ENCODE data around the gene KCNJ1.

KCNJ1 gene

GRCh38 chr11:128846985-128847384 lies 20.1 kb downstream of the KCNJ1 start:
- DNase-seq, result no peak

DNA sequence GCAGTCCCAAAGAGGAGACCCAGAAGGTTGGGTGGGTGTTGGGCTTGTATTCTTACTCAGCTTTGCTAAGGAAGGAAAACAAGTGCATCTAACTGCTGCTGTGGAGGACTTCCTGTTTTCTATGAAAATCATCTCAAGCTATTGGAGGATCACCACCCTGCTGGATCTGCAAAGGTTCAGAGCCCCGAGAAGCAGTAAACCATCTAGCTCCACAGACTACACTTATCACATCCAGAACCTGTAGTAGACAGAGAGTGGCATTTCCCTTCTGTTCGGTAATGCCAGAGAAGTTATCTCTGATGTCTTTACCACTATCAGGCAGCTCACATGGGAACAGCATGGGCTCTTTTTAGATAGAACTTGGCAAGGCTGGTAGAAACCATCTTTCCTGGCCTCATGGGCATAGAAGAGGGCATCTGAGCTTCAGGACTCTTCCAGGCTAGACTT lies 21.7 kb downstream of the KCNJ1 start:
- no peak for DNase-seq

- DNase-seq, result no peak
These were observed 23.8 kb downstream of the KCNJ1 start for GRCh38 chr11:128843198-128843785.

DNA sequence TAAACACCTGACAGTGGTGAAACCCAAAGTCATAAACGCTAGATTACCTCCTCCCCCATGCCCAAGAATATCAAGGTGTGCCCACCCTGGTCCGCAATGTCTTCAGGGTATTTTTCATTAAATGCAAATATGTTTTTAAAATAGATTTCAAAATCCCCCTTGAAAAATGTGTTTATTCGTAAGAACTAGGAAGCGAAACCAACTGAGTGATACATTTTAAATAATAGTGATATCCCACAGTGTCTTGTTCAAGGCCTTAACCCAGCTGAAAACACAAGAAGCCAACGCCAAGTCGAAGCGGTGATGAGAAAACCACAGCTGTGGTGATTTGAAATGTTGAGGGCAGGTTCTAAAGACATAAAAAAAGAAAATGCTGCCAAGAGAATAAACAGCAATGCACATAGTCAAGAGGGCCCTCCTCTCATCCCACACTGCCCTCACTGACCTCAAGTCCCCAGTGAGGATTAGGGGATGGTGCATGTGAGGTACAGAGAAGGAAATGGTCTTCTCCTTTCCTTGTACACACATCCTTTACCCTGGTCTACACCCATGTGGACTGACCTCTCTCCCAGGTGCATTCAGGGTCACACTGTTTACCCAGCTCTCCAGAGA lies 25.5 kb downstream of the KCNJ1 start:
- no peak for DNase-seq

- DNase-seq, result no peak
These were observed 26.3 kb downstream of the KCNJ1 start for GRCh38 chr11:128840783-128841182.

- DNase-seq, result no peak
These were observed 27.0 kb downstream of the KCNJ1 start for GRCh38 chr11:128840137-128840536.

DNA sequence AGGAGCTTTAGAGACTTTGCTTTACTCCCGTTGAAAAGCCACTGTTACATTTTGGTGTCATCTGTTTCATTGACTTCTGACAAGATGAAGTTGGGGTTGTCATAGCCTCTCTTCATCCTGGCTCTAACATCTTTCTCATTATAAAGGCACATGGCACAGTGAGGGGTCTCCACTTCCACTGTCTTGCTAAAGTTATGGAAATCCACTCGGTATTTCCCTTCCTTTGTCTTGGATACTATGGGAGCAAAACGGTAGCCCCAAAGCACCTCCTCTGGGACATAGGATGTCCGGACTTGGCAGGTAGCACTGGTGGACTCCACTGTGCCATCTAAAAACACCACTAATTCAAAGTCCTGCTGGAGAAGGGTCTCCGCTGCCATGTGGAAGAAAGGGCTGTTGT lies 28.0 kb downstream of the KCNJ1 start:
- no peak for DNase-seq

- DNase-seq, result no peak
These were observed 29.5 kb downstream of the KCNJ1 start for GRCh38 chr11:128837627-128838026.

GRCh38 chr11:128835741-128836430 lies 31.2 kb downstream of the KCNJ1 start:
- DNase-seq, result no peak

- DNase-seq, result no peak
These were observed 32.9 kb downstream of the KCNJ1 start for GRCh38 chr11:128834157-128834556.

- no peak for DNase-seq
These were observed 35.0 kb downstream of the KCNJ1 start for GRCh38 chr11:128832121-128832497.

DNA sequence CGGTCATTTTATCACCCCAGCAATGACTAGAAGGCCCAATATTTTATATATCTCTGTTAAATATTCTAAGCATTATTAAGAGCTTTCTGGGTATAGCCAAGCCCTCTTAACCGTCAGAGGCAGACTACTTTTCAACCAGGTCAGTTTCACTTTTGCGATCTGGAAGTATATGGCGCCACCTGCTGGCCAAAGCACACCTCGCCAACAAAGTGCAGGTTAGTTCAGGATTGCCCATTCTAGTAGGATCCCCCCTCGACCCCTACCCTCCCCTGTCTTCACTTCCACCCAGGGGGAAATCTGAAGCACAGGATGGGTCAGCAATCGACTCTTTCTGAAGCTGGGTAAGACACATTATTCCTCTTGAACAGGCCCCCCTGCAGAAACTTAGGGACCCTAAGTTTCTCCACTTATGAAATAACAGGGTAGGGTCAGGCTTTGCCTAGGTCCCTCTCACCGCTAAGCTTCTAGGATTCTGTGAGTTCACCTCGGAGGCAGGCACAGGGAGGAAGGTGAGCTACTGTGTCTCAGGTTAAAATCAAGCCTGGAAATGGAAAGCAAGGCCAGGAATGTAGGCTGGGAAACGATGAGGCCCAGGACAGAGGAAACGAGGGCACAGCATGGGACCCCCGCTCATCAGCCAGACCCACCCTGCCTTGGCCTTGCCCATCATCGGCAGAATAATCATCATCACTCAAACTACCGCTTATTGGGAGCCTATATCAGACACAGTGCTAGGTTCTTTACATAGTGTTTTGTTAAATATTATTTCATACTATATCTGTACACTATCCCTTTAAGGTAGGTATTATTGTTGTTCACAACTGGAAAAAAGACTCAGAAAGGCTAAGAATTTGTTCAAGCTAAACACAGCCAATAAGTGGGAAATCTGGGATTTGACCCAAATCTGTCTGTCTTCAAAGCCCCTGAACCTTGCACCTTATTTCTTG lies 35.6 kb downstream of the KCNJ1 start:
- DNase-seq, result no peak

DNA sequence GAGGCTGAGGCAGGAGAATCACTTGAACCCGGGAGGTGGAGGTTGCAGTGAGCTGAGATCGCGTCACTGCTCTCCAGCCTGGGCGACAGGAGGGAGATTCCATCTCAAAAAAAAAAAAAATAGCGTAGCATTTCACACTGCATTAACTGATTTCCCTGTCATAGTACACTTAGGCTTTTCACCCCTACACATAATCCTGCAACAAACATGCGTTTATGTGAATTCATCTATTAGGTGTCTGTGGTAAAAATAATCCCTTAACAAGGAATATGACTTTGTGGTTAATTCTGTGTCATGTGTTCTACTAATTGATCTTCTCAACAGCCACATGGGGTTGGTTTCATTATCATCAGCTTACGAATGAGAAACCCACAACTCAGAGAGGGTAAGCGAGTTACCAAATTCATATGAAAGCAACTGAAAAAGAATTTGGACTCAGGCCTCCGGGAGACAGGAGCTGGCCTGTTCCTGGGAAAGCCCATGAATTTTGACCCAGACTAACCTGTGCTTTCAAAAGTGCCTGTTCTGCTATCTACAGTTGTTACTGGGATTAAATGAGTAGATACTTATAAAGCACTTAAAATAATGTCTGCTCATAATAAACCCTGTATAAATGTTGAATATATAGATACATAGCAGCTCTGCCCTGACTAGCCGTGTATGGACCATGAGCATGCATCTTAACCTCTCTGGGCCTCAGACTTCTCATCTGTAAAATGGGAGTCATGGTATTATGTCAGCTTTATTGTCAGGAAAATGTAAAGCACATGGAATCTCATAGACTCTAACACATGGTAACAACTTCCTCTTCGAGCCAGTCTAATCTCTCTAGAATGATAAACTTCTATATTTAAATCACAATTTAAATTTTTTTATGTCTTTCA lies 36.6 kb downstream of the KCNJ1 start:
- no peak for DNase-seq

GRCh38 chr11:128828350-128828749 lies 38.7 kb downstream of the KCNJ1 start:
- no peak for DNase-seq

DNA sequence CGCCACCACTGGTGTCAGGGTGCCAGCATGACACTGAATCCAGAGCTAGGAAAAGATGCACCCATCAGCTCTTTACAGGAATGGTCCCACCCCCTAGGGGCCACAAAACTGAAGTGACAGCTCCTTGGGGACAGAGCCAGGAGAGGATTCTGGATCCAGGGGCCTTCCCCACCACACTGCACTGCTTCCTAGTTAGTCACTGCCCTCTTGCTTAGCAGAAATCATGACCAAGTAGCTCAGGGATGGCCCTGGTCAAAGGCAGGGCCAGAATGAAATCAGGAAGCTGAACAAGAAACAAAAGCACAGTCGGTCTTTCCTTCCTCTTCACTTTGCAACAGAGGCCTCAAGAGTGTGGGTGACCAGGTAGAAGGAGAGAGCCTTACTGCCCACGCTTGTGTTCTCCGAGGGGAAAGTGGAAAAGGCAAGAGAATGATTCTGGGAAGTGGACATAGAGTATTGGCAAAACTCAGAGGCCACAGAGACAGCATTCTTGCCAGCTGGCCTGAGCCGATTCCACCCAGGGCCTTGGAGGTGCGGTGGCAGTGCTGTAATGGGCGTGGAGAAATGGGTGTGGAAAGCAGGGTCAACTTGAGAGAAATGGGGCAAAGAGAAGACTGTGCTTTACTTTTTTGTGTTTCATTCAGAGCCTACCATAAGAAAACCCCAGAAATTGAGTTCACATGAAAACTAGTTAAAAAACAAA lies 39.8 kb downstream of the KCNJ1 start:
- DNase-seq, result no peak

DNA sequence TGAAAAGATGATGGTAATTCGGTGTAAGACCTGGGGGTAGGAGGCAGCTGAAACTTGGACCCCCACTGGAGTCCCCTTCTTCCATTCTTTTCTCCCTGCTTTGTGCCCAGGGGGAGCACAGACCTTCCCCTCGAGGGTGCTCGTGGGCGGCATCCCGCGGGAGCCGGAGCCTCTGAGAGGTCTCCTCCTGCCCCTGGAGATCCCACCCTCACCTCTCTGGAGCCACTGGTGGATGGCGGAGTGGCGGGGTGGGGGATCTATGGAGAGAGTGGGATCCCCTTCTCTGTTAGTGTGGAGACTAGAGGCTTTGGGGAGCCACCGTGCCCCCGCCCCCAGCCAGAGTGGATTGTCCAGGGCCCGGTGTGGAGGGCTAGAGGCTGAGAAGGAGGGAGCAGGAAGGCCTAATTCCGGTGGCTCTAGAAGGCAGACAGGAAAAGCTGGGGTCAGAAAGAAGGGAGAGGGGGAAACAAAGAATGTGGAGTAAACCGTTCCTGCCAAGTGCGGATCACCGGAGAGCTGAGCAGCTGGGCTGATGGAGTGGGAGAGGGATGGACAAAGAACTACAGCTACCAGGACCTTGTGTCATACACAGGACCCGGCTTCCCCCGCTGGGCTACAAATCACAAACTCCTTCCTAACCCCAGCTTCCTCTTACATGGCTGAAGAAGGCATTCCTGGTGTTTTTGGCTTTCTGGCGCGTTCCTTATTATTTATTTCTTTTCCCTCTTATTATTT lies 41.9 kb downstream of the KCNJ1 start:
- no peak for DNase-seq

DNA sequence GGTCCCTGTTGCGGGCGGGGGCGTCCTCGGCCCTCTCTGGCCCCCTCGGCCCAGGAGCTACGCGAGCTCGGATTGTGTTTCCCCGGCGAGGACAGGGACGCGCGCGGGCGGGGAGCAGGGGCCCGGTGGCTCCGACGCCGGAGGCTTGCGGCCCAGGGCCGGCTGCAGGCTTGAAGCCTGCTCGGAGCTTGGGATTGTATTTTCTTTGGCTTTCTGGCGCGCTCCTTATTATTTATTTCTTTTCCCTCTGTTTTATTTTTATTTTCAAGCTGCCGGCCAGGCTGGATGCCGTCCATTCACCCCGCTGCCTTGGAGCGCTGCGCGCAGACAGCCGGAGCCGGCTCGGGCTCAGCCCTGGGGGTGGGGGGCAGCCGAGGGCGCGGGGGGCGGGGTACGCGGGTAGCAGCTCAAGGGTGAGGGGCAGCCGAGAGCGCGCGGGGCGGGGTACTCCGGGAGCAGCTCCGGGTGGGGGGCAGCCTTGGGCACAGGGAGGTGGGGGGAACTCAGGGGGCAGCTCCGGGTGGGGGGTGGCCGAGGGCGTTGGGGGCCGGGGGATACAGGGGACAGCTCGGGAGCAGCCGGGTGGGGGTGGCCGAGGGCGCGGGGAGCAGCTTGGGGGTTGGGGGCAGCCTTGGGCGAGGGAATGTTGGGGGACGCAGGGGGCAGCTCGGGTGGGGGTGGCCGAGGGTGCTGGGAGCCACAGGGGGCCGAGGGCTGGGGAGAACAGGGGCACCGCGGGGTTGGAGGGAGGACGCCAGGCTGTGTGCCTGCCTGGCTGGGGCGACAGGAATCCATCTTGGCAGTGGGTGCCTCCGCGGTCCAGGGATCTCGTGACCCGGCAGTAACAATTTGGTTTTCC lies 42.7 kb downstream of the KCNJ1 start:
- no peak for DNase-seq

GRCh38 chr11:128823753-128824152 lies 43.3 kb downstream of the KCNJ1 start:
- DNase-seq, result no peak

DNA sequence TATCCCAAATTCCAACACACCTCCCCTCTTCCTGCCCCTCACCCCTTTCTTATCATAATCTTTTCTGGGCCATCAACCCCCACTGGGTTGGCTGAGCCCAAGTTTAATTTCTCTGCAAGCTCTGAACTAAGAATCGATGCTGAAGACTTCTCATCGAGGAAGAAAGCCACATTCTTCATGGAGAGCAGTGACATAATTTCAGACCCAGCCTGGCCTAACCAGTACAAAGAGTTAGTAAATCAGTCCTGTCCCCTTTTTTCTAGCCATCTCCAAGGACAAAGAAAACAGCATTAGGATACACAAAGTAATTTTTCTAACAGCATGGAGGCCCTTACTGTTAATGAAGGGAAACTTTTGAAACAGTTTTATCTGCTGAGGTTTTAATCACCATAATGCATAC lies 45.0 kb downstream of the KCNJ1 start:
- DNase-seq, result no peak

- DNase-seq, result no peak
These were observed 45.5 kb downstream of the KCNJ1 start for GRCh38 chr11:128821556-128821955.

All from NCI-H2171 (cell line).